Measurements from ENCODE around the gene MAGI1. TPM values are rescaled to one million over a fixed set of nuclear protein-coding genes. Genes with fewer than 3 reads are reported as not detected.

MAGI1 gene
- total RNA-seq, 2 experiments from 2014 or later = 0.47 to 0.51 TPM

- H3K27ac Mint-ChIP-seq = no peak overlapping the region
- ChIA-PET CTCF (interaction anchor here (1.5 kb wide), 1 partner anchor 9 kb away, joined by 4 read pairs; no protein-coding TSS in a partner anchor), POLR2A (no interaction called here)
- ATAC-seq = no peak
- TF ChIP-seq CTCF (IDR thresholded peaks at IDR 0.05) = no peak
- H3K27me3 Mint-ChIP-seq = no peaks in the 10 kb centered on the region
- DNase-seq = no peak
- no peaks in the 10 kb centered on the region for H3K9me3 Mint-ChIP-seq
- H3K36me3 Mint-ChIP-seq (ENCODE audit: low read depth) = no peaks in the 10 kb centered on the region
- H3K4me3 Mint-ChIP-seq = no peak overlapping the region
- intact Hi-C loops (cut with micrococcal nuclease) = no loop called here
- no peaks in the 10 kb centered on the region for H3K4me1 Mint-ChIP-seq (ENCODE audit: low read depth)
Measured at GRCh38 chr3:65742914-65743313, 295.8 kb downstream of the MAGI1 start.

- Mint-ChIP-seq H3K9me3 (no peaks in the 10 kb centered on the region), H3K27ac (no peak overlapping the region), H3K36me3 (ENCODE audit: low read depth) (no peaks in the 10 kb centered on the region), H3K4me3 (no peak overlapping the region), H3K27me3 (no peaks in the 10 kb centered on the region), H3K4me1 (ENCODE audit: low read depth) (no peaks in the 10 kb centered on the region)
- intact Hi-C loops (cut with micrococcal nuclease) = no loop called here
- no peak for DNase-seq
- POLR2A ChIA-PET = no interaction called here
- ATAC-seq = no peak
- no peak for TF ChIP-seq CTCF (IDR thresholded peaks at IDR 0.05)
- CTCF ChIA-PET = no interaction called here
Measured at GRCh38 chr3:65741540-65741939, 297.2 kb downstream of the MAGI1 start.

- TF ChIP-seq CTCF (IDR thresholded peaks at IDR 0.05) = no peak
- Mint-ChIP-seq H3K36me3 (ENCODE audit: low read depth) (no peaks in the 10 kb centered on the region), H3K4me1 (ENCODE audit: low read depth) (no peaks in the 10 kb centered on the region), H3K27me3 (no peaks in the 10 kb centered on the region), H3K4me3 (no peak overlapping the region), H3K9me3 (no peaks in the 10 kb centered on the region), H3K27ac (no peak overlapping the region)
- DNase-seq (no peak), ATAC-seq (no peak)
- intact Hi-C loops (cut with micrococcal nuclease) = no loop called here
- ChIA-PET POLR2A (no interaction called here), CTCF (no interaction called here)
Measured at GRCh38 chr3:65739901-65740541, 298.7 kb downstream of the MAGI1 start.

- ChIA-PET CTCF (no interaction called here), POLR2A (no interaction called here)
- Mint-ChIP-seq H3K4me3 (no peak overlapping the region), H3K27ac (no peak overlapping the region), H3K36me3 (ENCODE audit: low read depth) (no peaks in the 10 kb centered on the region), H3K27me3 (peaks cover 6% of the 10 kb centered on the region), H3K9me3 (no peaks in the 10 kb centered on the region), H3K4me1 (ENCODE audit: low read depth) (no peaks in the 10 kb centered on the region)
- intact Hi-C loops (cut with micrococcal nuclease) = loop anchor here (5.0 kb wide), 1 partner anchor 1202 kb away; no protein-coding TSS in a partner anchor
- TF ChIP-seq CTCF (IDR thresholded peaks at IDR 0.05) = no peak
- no peak for DNase-seq
- no peak for ATAC-seq
Measured at GRCh38 chr3:65734792-65735191, 303.9 kb downstream of the MAGI1 start.

GRCh38 chr3:65734382-65734781, 304.3 kb downstream of the MAGI1 start:
- no peak overlapping the region for H3K4me3 Mint-ChIP-seq
- no peak overlapping the region for H3K27ac Mint-ChIP-seq
- intact Hi-C loops (cut with micrococcal nuclease) = loop anchor here (5.0 kb wide), 1 partner anchor 1202 kb away; no protein-coding TSS in a partner anchor
- H3K36me3 Mint-ChIP-seq (ENCODE audit: low read depth) = no peaks in the 10 kb centered on the region
- H3K4me1 Mint-ChIP-seq (ENCODE audit: low read depth) = no peaks in the 10 kb centered on the region
- no peaks in the 10 kb centered on the region for H3K9me3 Mint-ChIP-seq
- no peak for ATAC-seq
- H3K27me3 Mint-ChIP-seq = peaks cover 6% of the 10 kb centered on the region
- ChIA-PET CTCF (no interaction called here), POLR2A (no interaction called here)
- DNase-seq = no peak
- no peak for TF ChIP-seq CTCF (IDR thresholded peaks at IDR 0.05)
